ENCODE results near the gene SIPA1.
A peak's percentile ranks its signal among the peaks of the same experiment; 100 is the strongest.

SIPA1 gene

GRCh38 chr11:65646958-65647701 is 9.2 kb downstream of the SIPA1 start:
- no peak for FAIRE-seq
- DNase-seq (ENCODE audit: insufficient read length, low spot score) = no peak
- TF ChIP-seq POU2F2 (IDR thresholded peaks at IDR 0.05; ENCODE audit: low read depth, low read length) (no peak), TAF1 (IDR thresholded peaks at IDR 0.05; ENCODE audit: low read depth, low read length) (no peak), PAX5 (IDR thresholded peaks at IDR 0.05; ENCODE audit: insufficient read depth, low read length, severe bottlenecking) (no peak), SPI1 (IDR thresholded peaks at IDR 0.05; ENCODE audit: low read depth, low read length) (no peak)

- DNase-seq (ENCODE audit: insufficient read length, low spot score) = no peak
- no peak for FAIRE-seq
- TF ChIP-seq SPI1 (IDR thresholded peaks at IDR 0.05; ENCODE audit: low read depth, low read length) = no peak
- TF ChIP-seq PAX5 (IDR thresholded peaks at IDR 0.05; ENCODE audit: insufficient read depth, low read length, severe bottlenecking) = no peak
- no peak for TF ChIP-seq POLR2AphosphoS5 (IDR thresholded peaks at IDR 0.05; ENCODE audit: low read depth, low read length)
- no peak for TF ChIP-seq TAF1 (IDR thresholded peaks at IDR 0.05; ENCODE audit: low read depth, low read length)
- no peak for TF ChIP-seq POU2F2 (IDR thresholded peaks at IDR 0.05; ENCODE audit: low read depth, low read length)
- no peak for TF ChIP-seq POLR2A (IDR thresholded peaks at IDR 0.05; ENCODE audit: low read depth, low read length)
These were observed 11.1 kb downstream of the SIPA1 start for GRCh38 chr11:65648997-65649493.

GRCh38 chr11:65649656-65650546 is 12.0 kb downstream of the SIPA1 start:
- DNase-seq (ENCODE audit: insufficient read length, low spot score) = no peak
- FAIRE-seq = no peak
- TF ChIP-seq SPI1 (IDR thresholded peaks at IDR 0.05; ENCODE audit: low read depth, low read length) (no peak), PAX5 (IDR thresholded peaks at IDR 0.05; ENCODE audit: insufficient read depth, low read length, severe bottlenecking) (no peak), POU2F2 (IDR thresholded peaks at IDR 0.05; ENCODE audit: low read depth, low read length) (no peak), POLR2AphosphoS5 (IDR thresholded peaks at IDR 0.05; ENCODE audit: low read depth, low read length) (no peak), TAF1 (IDR thresholded peaks at IDR 0.05; ENCODE audit: low read depth, low read length) (no peak), POLR2A (IDR thresholded peaks at IDR 0.05; ENCODE audit: low read depth, low read length) (no peak)

GRCh38 chr11:65650547-65651338 is 12.8 kb downstream of the SIPA1 start:
- DNase-seq (ENCODE audit: insufficient read length, low spot score) = no peak
- no peak for FAIRE-seq
- TF ChIP-seq POLR2A (IDR thresholded peaks at IDR 0.05; ENCODE audit: low read depth, low read length) (no peak), PAX5 (IDR thresholded peaks at IDR 0.05; ENCODE audit: insufficient read depth, low read length, severe bottlenecking) (no peak), POLR2AphosphoS5 (IDR thresholded peaks at IDR 0.05; ENCODE audit: low read depth, low read length) (no peak; the same call in 1 of the 2 replicates), SPI1 (IDR thresholded peaks at IDR 0.05; ENCODE audit: low read depth, low read length) (no peak), POU2F2 (IDR thresholded peaks at IDR 0.05; ENCODE audit: low read depth, low read length) (no peak), TAF1 (IDR thresholded peaks at IDR 0.05; ENCODE audit: low read depth, low read length) (no peak)

GRCh38 chr11:65651339-65651588 is 13.4 kb downstream of the SIPA1 start:
- TF ChIP-seq POLR2A (IDR thresholded peaks at IDR 0.05; ENCODE audit: low read depth, low read length) (no peak), POLR2AphosphoS5 (IDR thresholded peaks at IDR 0.05; ENCODE audit: low read depth, low read length) (no peak), POU2F2 (IDR thresholded peaks at IDR 0.05; ENCODE audit: low read depth, low read length) (no peak), PAX5 (IDR thresholded peaks at IDR 0.05; ENCODE audit: insufficient read depth, low read length, severe bottlenecking) (no peak), TAF1 (IDR thresholded peaks at IDR 0.05; ENCODE audit: low read depth, low read length) (no peak), SPI1 (IDR thresholded peaks at IDR 0.05; ENCODE audit: low read depth, low read length) (no peak)
- DNase-seq (ENCODE audit: insufficient read length, low spot score) = no peak
- FAIRE-seq = no peak

- FAIRE-seq = peak; percentile 38
- DNase-seq (ENCODE audit: insufficient read length, low spot score) = no peak
- TF ChIP-seq POLR2AphosphoS5 (IDR thresholded peaks at IDR 0.05; ENCODE audit: low read depth, low read length) (no peak; the same call in 1 of the 2 replicates), POLR2A (IDR thresholded peaks at IDR 0.05; ENCODE audit: low read depth, low read length) (no peak), PAX5 (IDR thresholded peaks at IDR 0.05; ENCODE audit: insufficient read depth, low read length, severe bottlenecking) (no peak), SPI1 (IDR thresholded peaks at IDR 0.05; ENCODE audit: low read depth, low read length) (no peak), TAF1 (IDR thresholded peaks at IDR 0.05; ENCODE audit: low read depth, low read length) (no peak), POU2F2 (IDR thresholded peaks at IDR 0.05; ENCODE audit: low read depth, low read length) (no peak)
These were observed 13.9 kb downstream of the SIPA1 start for GRCh38 chr11:65651589-65652510.

- FAIRE-seq = peak; percentile 96
- DNase-seq (ENCODE audit: insufficient read length, low spot score) = peak; percentile 99
These were observed 14.8 kb downstream of the SIPA1 start for GRCh38 chr11:65652511-65653228.

More at GRCh38 chr11:65652511-65653228, 14.8 kb downstream of the SIPA1 start:
- TF ChIP-seq POLR2AphosphoS5 (IDR thresholded peaks at IDR 0.05; ENCODE audit: low read depth, low read length) (peak; percentile 77), PAX5 (IDR thresholded peaks at IDR 0.05; ENCODE audit: insufficient read depth, low read length, severe bottlenecking) (no peak), TAF1 (IDR thresholded peaks at IDR 0.05; ENCODE audit: low read depth, low read length) (peak; percentile 50), SPI1 (IDR thresholded peaks at IDR 0.05; ENCODE audit: low read depth, low read length) (peak; percentile 61), POLR2A (IDR thresholded peaks at IDR 0.05; ENCODE audit: low read depth, low read length) (peak; percentile 69), POU2F2 (IDR thresholded peaks at IDR 0.05; ENCODE audit: low read depth, low read length) (peak; percentile 83)
